Measurements from ENCODE around the gene KANSL1.
A peak's percentile ranks its signal among the peaks of the same experiment; 100 is the strongest.
"Not testable (repeated sequence)": the region's sequence is repeated elsewhere in the genome, so short reads cannot be mapped to it uniquely, and the experiment has no call there.

KANSL1 gene, protein sequence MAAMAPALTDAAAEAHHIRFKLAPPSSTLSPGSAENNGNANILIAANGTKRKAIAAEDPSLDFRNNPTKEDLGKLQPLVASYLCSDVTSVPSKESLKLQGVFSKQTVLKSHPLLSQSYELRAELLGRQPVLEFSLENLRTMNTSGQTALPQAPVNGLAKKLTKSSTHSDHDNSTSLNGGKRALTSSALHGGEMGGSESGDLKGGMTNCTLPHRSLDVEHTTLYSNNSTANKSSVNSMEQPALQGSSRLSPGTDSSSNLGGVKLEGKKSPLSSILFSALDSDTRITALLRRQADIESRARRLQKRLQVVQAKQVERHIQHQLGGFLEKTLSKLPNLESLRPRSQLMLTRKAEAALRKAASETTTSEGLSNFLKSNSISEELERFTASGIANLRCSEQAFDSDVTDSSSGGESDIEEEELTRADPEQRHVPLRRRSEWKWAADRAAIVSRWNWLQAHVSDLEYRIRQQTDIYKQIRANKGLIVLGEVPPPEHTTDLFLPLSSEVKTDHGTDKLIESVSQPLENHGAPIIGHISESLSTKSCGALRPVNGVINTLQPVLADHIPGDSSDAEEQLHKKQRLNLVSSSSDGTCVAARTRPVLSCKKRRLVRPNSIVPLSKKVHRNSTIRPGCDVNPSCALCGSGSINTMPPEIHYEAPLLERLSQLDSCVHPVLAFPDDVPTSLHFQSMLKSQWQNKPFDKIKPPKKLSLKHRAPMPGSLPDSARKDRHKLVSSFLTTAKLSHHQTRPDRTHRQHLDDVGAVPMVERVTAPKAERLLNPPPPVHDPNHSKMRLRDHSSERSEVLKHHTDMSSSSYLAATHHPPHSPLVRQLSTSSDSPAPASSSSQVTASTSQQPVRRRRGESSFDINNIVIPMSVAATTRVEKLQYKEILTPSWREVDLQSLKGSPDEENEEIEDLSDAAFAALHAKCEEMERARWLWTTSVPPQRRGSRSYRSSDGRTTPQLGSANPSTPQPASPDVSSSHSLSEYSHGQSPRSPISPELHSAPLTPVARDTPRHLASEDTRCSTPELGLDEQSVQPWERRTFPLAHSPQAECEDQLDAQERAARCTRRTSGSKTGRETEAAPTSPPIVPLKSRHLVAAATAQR (N-terminal part only)

GRCh38 chr17:46193151-46193625, at the start of gene KANSL1:
KANSL1 (minus strand) TSS chr17:46193429; CDS start chr17:46172143, 21,286 bp downstream.
- peak; percentile 90 for DNase-seq

- DNase-seq: not testable (repeated sequence)
Measured at GRCh38 chr17:46231359-46231758, 38.1 kb upstream of the KANSL1 start.

- peak; percentile 96 for DNase-seq
Measured at GRCh38 chr17:46225274-46225794, 32.1 kb upstream of the KANSL1 start.

- peak; percentile 18 for DNase-seq
Measured at GRCh38 chr17:46224864-46225263, 31.6 kb upstream of the KANSL1 start.

DNA sequence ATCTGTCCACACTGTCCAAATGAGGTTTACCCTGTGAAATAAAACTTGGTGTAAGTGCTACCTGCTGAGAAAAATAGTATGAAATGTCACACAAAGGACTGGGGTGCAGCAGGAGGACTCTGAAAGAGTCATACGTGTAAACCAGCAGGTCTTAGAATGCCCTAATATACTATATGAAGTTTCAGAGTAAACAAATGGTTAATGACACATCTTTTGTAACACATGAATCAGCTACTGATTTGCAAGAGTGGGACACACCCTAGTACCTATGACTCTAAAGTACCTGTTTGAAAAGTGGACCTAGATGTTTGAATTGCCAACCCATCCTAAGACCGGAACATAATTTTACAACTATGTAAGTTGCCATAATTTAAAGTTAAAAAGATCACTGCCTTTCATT, 29.8 kb upstream of the KANSL1 start:
- DNase-seq: not testable (repeated sequence)

DNA sequence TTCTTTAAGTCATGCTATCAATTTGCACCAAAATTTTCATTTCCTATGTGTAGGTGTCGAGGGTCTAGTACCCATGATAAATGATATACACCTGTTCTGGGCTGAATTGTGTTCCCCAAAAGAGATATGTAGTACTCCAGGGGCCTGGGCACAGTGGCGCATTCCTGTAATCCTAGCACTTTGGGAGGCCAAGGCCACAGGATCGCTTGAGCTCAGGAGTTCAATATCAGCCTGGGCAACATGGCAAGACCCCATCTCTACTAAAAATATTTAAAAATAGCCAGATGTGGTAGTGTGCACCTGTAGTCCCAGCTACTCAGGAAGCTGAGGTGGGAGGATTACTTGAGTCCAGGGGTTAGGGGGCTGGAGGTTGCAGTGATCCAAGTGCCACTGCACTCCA, 23.5 kb upstream of the KANSL1 start:
- DNase-seq: no peak

GRCh38 chr17:46212634-46213435, 19.6 kb upstream of the KANSL1 start:
- peak; percentile 54 for DNase-seq

DNA sequence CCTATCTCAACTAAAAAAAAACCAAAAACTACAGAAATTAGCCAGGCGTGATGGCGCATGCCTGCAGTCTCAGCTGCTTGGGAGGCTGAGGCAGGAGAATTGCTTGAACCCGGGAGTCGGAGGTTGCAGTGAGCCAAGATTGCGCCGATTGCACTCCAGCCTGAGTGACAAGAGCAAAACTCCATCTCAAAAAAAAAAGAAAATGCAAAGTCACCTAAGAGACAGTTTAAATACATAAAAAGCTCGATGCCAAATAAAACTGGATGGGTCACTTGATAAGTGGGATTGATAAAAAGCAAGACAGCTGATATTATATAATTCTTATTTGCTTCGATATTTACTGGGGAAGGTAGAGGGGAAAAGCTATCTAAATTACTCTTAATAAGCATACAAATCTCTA, 15.8 kb upstream of the KANSL1 start:
- no peak for DNase-seq

DNA sequence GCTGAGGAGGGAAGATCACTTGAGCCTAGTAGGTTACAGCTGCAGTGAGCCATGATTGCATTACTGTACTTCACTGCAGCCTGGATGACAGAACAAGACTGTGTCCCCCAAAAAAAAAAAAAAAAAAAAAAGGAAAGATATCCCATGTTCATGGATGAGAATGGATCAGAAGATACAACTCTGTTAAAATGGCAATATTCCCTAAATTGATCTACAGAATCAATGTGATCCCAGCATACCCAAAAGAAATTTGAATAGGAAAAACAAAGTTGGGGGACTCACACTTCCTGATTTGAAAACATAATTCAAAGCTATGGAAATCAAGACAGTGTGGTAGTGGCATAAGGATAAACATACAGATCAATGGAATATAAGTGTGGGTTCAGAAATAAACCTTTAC, 12.7 kb upstream of the KANSL1 start:
- no peak for DNase-seq

DNA sequence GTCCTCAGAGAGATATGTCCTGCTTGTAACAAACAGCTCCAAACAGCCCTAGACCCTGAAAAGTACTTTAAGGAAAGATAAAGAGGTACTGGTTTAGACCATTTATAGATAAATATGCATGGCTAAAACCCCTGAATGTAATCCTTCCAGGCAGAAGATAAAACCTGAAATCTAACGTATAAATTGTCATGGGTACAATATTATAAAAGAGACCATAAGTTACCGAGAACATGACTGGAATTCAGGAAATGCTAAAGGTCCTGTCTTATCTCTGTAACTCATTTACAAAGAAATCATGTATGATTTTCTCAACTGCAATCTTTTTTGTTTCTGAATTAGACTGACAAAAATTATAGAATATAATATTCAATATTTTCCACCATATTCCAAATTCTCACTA, 9.2 kb upstream of the KANSL1 start:
- DNase-seq: no peak

GRCh38 chr17:46201491-46201890, 8.3 kb upstream of the KANSL1 start:
- DNase-seq: no peak

- no peak for DNase-seq
Measured at GRCh38 chr17:46200197-46200596, 7.0 kb upstream of the KANSL1 start.

GRCh38 chr17:46199379-46199778, 6.2 kb upstream of the KANSL1 start:
- DNase-seq: no peak

DNA sequence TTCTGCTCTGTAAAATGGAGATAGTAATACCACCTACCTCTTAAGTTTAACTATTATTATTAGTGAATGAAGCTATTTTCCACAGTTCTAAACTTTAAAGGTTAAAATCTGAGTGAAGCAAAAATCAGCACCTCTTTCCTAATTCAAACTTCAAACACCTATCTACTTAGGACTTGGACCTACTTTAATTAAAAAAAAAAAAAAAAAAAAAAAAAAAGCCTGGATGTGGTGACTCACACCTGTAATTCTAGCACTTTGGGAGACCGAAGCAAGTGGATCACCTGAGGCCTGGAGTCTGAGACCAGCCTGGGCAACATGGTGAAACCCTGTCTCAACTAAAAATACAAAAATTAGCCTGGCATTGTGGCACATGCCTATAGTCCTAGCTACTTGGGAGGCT, 5.0 kb upstream of the KANSL1 start:
- DNase-seq: no peak

GRCh38 chr17:46197530-46197929, 4.3 kb upstream of the KANSL1 start:
- DNase-seq: no peak

- DNase-seq: no peak
Measured at GRCh38 chr17:46195939-46196716, 2.9 kb upstream of the KANSL1 start.

DNA sequence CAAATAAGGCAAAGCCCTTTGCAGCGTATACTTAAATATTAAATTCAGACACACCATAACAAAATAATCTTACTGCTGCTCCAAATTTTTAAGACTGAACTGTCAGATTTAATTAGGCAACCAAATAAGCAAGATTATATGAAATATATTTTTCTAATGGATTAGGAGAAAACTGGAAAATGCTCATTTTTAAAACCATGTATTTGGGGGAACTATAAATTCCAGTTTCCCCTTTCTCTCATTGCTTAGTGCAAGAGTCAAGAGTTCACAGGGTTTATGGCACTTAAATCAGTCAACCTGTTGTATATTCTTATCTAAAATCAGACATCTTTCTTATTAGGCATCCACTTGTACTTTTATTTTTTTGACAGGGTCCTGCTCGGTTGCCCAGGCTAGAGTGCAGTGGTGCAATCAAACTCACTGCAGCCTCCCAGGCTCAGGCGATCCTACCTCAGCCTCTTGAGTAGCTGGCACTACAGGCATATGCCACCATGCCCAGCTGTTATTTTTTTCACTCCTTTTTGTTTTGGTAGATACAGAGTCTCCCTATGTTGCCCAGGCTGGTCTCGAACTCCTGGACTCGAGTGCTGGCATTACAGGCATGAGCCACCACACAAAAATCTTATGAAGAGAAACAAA, 2.1 kb upstream of the KANSL1 start:
- DNase-seq: no peak

DNA sequence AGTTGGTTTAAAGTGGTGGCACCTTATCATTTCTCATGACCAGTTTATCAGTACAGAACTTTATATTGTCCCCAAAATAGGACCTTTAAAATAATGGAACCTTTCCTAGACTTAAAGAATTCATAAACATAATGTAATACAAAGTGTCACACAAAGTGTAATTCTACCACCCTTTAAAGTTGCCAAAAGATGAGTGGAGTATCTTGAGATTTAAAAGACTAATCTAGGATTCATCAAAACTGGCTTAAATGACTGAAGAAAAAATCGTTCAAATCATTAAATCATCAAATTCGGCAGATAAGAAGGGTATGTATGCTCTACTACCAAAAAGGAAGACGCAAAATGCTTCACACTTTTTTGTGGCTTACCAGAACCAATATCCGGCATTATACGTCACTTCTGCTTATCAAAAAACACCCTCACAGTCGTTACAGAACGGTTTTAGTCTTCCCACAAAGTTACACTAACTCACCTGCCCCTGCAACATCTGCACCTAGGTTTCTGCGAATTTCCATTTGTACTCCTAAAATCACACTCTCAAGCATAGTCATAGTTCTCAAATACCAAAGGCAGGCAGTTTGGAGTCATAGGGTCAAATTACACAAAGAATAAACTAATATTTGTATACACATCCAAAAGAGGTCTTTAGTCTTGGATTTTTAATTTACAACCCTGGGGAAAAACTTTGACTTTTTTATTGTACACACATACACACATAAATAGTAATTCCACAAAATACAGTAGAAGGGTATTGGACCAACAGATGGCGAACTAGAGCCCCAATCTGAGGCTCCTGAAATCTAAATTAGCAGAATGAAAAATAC, 1.4 kb upstream of the KANSL1 start:
- no peak for DNase-seq

GRCh38 chr17:46193626-46194392, 580 bp upstream of the KANSL1 start:
- peak; percentile 93 for DNase-seq
